IPS DF 4.7 (cell line): ENCODE measurements around the gene STX10.
"Not testable (repeated sequence)": the region's sequence is repeated elsewhere in the genome, so short reads cannot be mapped to it uniquely, and the experiment has no call there.

Experiments used
- DNase-seq: peaks from one replicate; pipeline ENCODE4 v3.0.0-alpha.2; 2013; ENCODE audit warnings: low spot score; ENCODE audit errors: extremely low read depth

The STX10 gene

GRCh38 chr19:13150187-13150930 is at the start of gene STX10, which contains the start of gene IER2:
Gene STX10, minus strand, starts transcription at chr19:13150375. Its CDS starts 202 bp downstream, at chr19:13150173.
Gene IER2, plus strand, starts transcription at chr19:13150411. Its CDS starts 2,776 bp downstream, at chr19:13153187.
- DNase-seq = no peak

- DNase-seq = no peak
Measured at GRCh38 chr19:13198634-13199033, 48.5 kb upstream of the STX10 start.

- peak; percentile 62 for DNase-seq
Measured at GRCh38 chr19:13195678-13196077, 45.5 kb upstream of the STX10 start.

- no peak for DNase-seq
Measured at GRCh38 chr19:13190781-13191540, 40.8 kb upstream of the STX10 start.

GRCh38 chr19:13189600-13189999 is 39.4 kb upstream of the STX10 start:
- DNase-seq = no peak

GRCh38 chr19:13187419-13187818 is 37.2 kb upstream of the STX10 start:
- DNase-seq = no peak

- DNase-seq = not testable (repeated sequence)
Measured at GRCh38 chr19:13186688-13187087, 36.5 kb upstream of the STX10 start.

- DNase-seq = not testable (repeated sequence)
Measured at GRCh38 chr19:13185763-13186657, 35.8 kb upstream of the STX10 start.

- DNase-seq = not testable (repeated sequence)
Measured at GRCh38 chr19:13184926-13185325, 34.8 kb upstream of the STX10 start.

GRCh38 chr19:13181747-13182388 is 31.7 kb upstream of the STX10 start:
- DNase-seq = no peak

GRCh38 chr19:13178291-13178690 is 28.1 kb upstream of the STX10 start:
- not testable (repeated sequence) for DNase-seq

- not testable (repeated sequence) for DNase-seq
Measured at GRCh38 chr19:13177584-13177983, 27.4 kb upstream of the STX10 start.

GRCh38 chr19:13176345-13176744 is 26.2 kb upstream of the STX10 start:
- DNase-seq = no peak

- DNase-seq = no peak
Measured at GRCh38 chr19:13173139-13173737, 23.1 kb upstream of the STX10 start.

GRCh38 chr19:13172346-13173138 is 22.4 kb upstream of the STX10 start:
- DNase-seq = no peak

GRCh38 chr19:13171146-13171545 is 21.0 kb upstream of the STX10 start:
- DNase-seq = no peak

GRCh38 chr19:13169769-13170168 is 19.6 kb upstream of the STX10 start:
- DNase-seq = no peak

GRCh38 chr19:13166151-13166550 is 16.0 kb upstream of the STX10 start:
- DNase-seq = not testable (repeated sequence)

- DNase-seq = no peak
Measured at GRCh38 chr19:13165162-13165997, 15.2 kb upstream of the STX10 start.
